Measurements from ENCODE around the gene TMEM60. TPM values are rescaled to one million over a fixed set of nuclear protein-coding genes. Genes with fewer than 3 reads are reported as not detected.

TMEM60 gene
- total RNA-seq, 1 experiment from 2014 or later, result 19.6 TPM

GRCh38 chr7:77800158-77800557 is 1.9 kb upstream of the TMEM60 start:
- Mint-ChIP-seq H3K27me3 (ENCODE audit: insufficient read depth, unreplicated experiment) (no peaks in the 10 kb centered on the region), H3K9me3 (ENCODE audit: unreplicated experiment) (peaks cover 5% of the 10 kb centered on the region), H3K27ac (ENCODE audit: unreplicated experiment) (peak overlapping the region; percentile 93), H3K36me3 (ENCODE audit: insufficient read depth, unreplicated experiment) (peaks cover 30% of the 10 kb centered on the region), H3K4me1 (ENCODE audit: low read depth, unreplicated experiment) (peaks cover 27% of the 10 kb centered on the region), H3K4me3 (ENCODE audit: unreplicated experiment) (peak overlapping the region; percentile 99)
- Histone ChIP-seq H3K4me3 (ENCODE audit: low read depth, low read length) (peak overlapping the region; percentile 97), H3K27me3 (replicated peaks; ENCODE audit: control insufficient read depth, insufficient read depth, low read length) (no peaks in the 10 kb centered on the region), H3K36me3 (ENCODE audit: control insufficient read depth, insufficient read depth, low read length) (no peaks in the 10 kb centered on the region), H3K9me3 (no peaks in the 10 kb centered on the region), H3K4me1 (peaks cover 19% of the 10 kb centered on the region)
- no peak for DNase-seq
- intact Hi-C loops (cut with micrococcal nuclease; ENCODE audit: unreplicated experiment), result no loop called here
- CTCF ChIA-PET, result no interaction called here
- no TSS peak for BruUV-seq (replicated peaks)
- POLR2A ChIA-PET, result no interaction called here
- TF ChIP-seq CTCF (IDR thresholded peaks at IDR 0.05; ENCODE audit: insufficient read depth in 1 of 2, low read depth in 1 of 2, low read length in 1 of 2, severe bottlenecking in 1 of 2, unreplicated experiment in 1 of 2), result no peak

- Mint-ChIP-seq H3K27ac (ENCODE audit: unreplicated experiment) (peak overlapping the region; percentile 93), H3K9me3 (ENCODE audit: unreplicated experiment) (no peaks in the 10 kb centered on the region), H3K4me3 (ENCODE audit: unreplicated experiment) (peak overlapping the region; percentile 99), H3K27me3 (ENCODE audit: insufficient read depth, unreplicated experiment) (no peaks in the 10 kb centered on the region), H3K36me3 (ENCODE audit: insufficient read depth, unreplicated experiment) (peaks cover 39% of the 10 kb centered on the region), H3K4me1 (ENCODE audit: low read depth, unreplicated experiment) (peaks cover 27% of the 10 kb centered on the region)
- POLR2A ChIA-PET, result interaction anchor here (1.2 to 1.4 kb wide), 2 partner anchors 13 to 68 kb away, joined by 4 to 7 read pairs; no protein-coding TSS in a partner anchor
- Histone ChIP-seq H3K4me3 (ENCODE audit: low read depth, low read length) (peak overlapping the region; percentile 97), H3K4me1 (peaks cover 19% of the 10 kb centered on the region), H3K27me3 (replicated peaks; ENCODE audit: control insufficient read depth, insufficient read depth, low read length) (no peaks in the 10 kb centered on the region), H3K9me3 (no peaks in the 10 kb centered on the region), H3K36me3 (ENCODE audit: control insufficient read depth, insufficient read depth, low read length) (no peaks in the 10 kb centered on the region)
- intact Hi-C loops (cut with micrococcal nuclease; ENCODE audit: unreplicated experiment), result loop anchor here (2.0 to 5.0 kb wide), 5 partner anchors 33 to 137 kb away; no protein-coding TSS in a partner anchor
- CTCF ChIA-PET, result interaction anchor here (1.0 to 1.2 kb wide), 6 partner anchors 16 to 147 kb away, joined by 3 to 6 read pairs (median 4); no protein-coding TSS in a partner anchor
- no TSS peak for BruUV-seq (replicated peaks)
- peak in 1 of 2 experiments; percentile 17 for TF ChIP-seq CTCF (IDR thresholded peaks at IDR 0.05; ENCODE audit: insufficient read depth in 1 of 2, low read depth in 1 of 2, low read length in 1 of 2, severe bottlenecking in 1 of 2, unreplicated experiment in 1 of 2)
- peak; percentile 54 to 55 for DNase-seq
Measured at GRCh38 chr7:77799078-77799964, 1.1 kb upstream of the TMEM60 start.

GRCh38 chr7:77797734-77798393 is 370 bp downstream of the TMEM60 start:
- TSS peak; percentile 80 for BruUV-seq (replicated peaks)
- POLR2A ChIA-PET, result interaction anchor here (0.5 to 1.4 kb wide), 4 partner anchors 14 to 118 kb away, joined by 3 to 7 read pairs (median 5); no protein-coding TSS in a partner anchor
- CTCF ChIA-PET, result interaction anchor here (0.8 to 1.2 kb wide), 6 partner anchors 14 to 146 kb away, joined by 3 to 6 read pairs (median 4); no protein-coding TSS in a partner anchor

More at GRCh38 chr7:77797734-77798393, 370 bp downstream of the TMEM60 start:
- H3K27me3 ChIP-seq (replicated peaks; ENCODE audit: control insufficient read depth, insufficient read depth, low read length), result no peaks in the 10 kb centered on the region
- H3K4me1 ChIP-seq, result peaks cover 19% of the 10 kb centered on the region
- no peak for TF ChIP-seq CTCF (IDR thresholded peaks at IDR 0.05; ENCODE audit: insufficient read depth in 1 of 2, low read depth in 1 of 2, low read length in 1 of 2, severe bottlenecking in 1 of 2, unreplicated experiment in 1 of 2)
- peak overlapping the region; percentile 97 for H3K4me3 ChIP-seq (ENCODE audit: low read depth, low read length)
- peak in 1 of 2 experiments; percentile 41 for DNase-seq
- Mint-ChIP-seq H3K27ac (ENCODE audit: unreplicated experiment) (peak overlapping the region; percentile 93), H3K27me3 (ENCODE audit: insufficient read depth, unreplicated experiment) (no peaks in the 10 kb centered on the region), H3K9me3 (ENCODE audit: unreplicated experiment) (no peaks in the 10 kb centered on the region), H3K36me3 (ENCODE audit: insufficient read depth, unreplicated experiment) (peaks cover 46% of the 10 kb centered on the region), H3K4me1 (ENCODE audit: low read depth, unreplicated experiment) (peaks cover 27% of the 10 kb centered on the region), H3K4me3 (ENCODE audit: unreplicated experiment) (peak overlapping the region; percentile 99)
- no peaks in the 10 kb centered on the region for H3K9me3 ChIP-seq
- H3K36me3 ChIP-seq (ENCODE audit: control insufficient read depth, insufficient read depth, low read length), result no peaks in the 10 kb centered on the region
- intact Hi-C loops (cut with micrococcal nuclease; ENCODE audit: unreplicated experiment), result loop anchor here (1.0 to 5.0 kb wide), 6 partner anchors 13 to 139 kb away; no protein-coding TSS in a partner anchor
